HepG2 (cell line): ENCODE results near the gene ANKRD11. TPM values are rescaled to one million over a fixed set of nuclear protein-coding genes. Genes with fewer than 3 reads are reported as not detected.

ENCODE experiments used
- ATAC-seq: fragments of 200-7000 bp; cut with Tn5 transposase; 3 replicates; pipeline ENCODE4 v1.9.1; 2020; ENCODE audit warnings: mild to moderate bottlenecking, moderate library complexity
- BruUV-seq: library from RNA; stranded (reverse); fragments of 400-500 nt; replicated peaks from 2 replicates; lab custom pipeline; 2021; lab: Mats Ljungman, UMichigan
- CTCF ChIA-PET: fragments of 300-600 bp; formaldehyde crosslinking; extraction: SDS; loops from one replicate; lab custom pipeline; 2021; ENCODE audit warnings: low total read pairs, inconsistent platforms, low intra/inter-chr PET ratio; lab: Yijun Ruan, JAX
- POLR2A ChIA-PET: fragments of 350-600 bp; sonication (Branson Sonifier 250); formaldehyde crosslinking; loops from one replicate; lab custom pipeline; 2020; ENCODE audit warnings: antibody characterized with exemption, inconsistent platforms; lab: Yijun Ruan, JAX
- DNase-seq: peaks from one replicate; pipeline ENCODE4 v3.0.0-alpha.2; 2015; ENCODE audit warnings: low spot score
- FAIRE-seq: peaks from 3 replicates; lab custom pipeline; 2011; peaks lifted over from hg19 to GRCh38; lab: Jason Lieb, UNC
- H2AFZ ChIP-seq: one replicate; pipeline ENCODE4 v1.6.1; 2011; ENCODE audit warnings: low read length, inconsistent platforms
- H3K27ac ChIP-seq: fragments of 300-600 bp; 3 replicates; pipeline ENCODE4 v1.8.0; 2011; ENCODE audit warnings: mixed run types, mild to moderate bottlenecking, mixed read lengths, low read length, inconsistent platforms; ENCODE audit not compliant: insufficient read depth; ENCODE audit errors: extremely low read length
- H3K27me3 ChIP-seq, 2 experiments: fragments of 200-600 bp in 1 of 2; 2 replicates in 1 of 2; 3 replicates in 1 of 2; pipeline versions ENCODE4 v1.6.0 to v1.8.0; 2011; ENCODE audit warnings: low read length in 2 of 2, mild to moderate bottlenecking in 2 of 2, moderate library complexity in 2 of 2, inconsistent platforms in 1 of 2; ENCODE audit not compliant: insufficient read depth in 2 of 2, control insufficient read depth in 1 of 2
- H3K36me3 ChIP-seq, 2 experiments: fragments of 200-600 bp in 1 of 2; replicated peaks in 1 of 2; 2 replicates in 1 of 2; 3 replicates in 1 of 2; pipeline versions ENCODE4 v1.5.1 to v1.8.0; 2011; ENCODE audit warnings: low read length in 2 of 2, inconsistent platforms in 1 of 2; ENCODE audit not compliant: insufficient read depth in 2 of 2, control insufficient read depth in 1 of 2
- H3K4me1 ChIP-seq: 2 replicates; pipeline ENCODE4 v1.5.1; 2012; ENCODE audit warnings: low read length, inconsistent platforms; ENCODE audit not compliant: insufficient read depth
- H3K4me2 ChIP-seq: 2 replicates; pipeline ENCODE4 v1.6.0; 2011; ENCODE audit warnings: low read depth, low read length, inconsistent platforms
- H3K4me3 ChIP-seq, 3 experiments: fragments of 200-600 bp in 1 of 3; sonication (generic), shearing (Covaris generic) in 1 of 3; replicated peaks in 1 of 3; 2 replicates each; pipeline ENCODE4 v1.5.1; 2011 to 2016; ENCODE audit warnings: low read length in 3 of 3, inconsistent platforms in 2 of 3, low read depth in 2 of 3, mild to moderate bottlenecking in 2 of 3, control low read depth in 1 of 3, mixed read lengths in 1 of 3; ENCODE audit not compliant: insufficient read depth in 1 of 3
- H3K79me2 ChIP-seq: one replicate; pipeline ENCODE4 v1.6.1; 2011; ENCODE audit warnings: low read length, inconsistent platforms; ENCODE audit not compliant: insufficient read depth
- H3K9ac ChIP-seq: 2 replicates; pipeline ENCODE4 v1.6.0; 2011; ENCODE audit warnings: mild to moderate bottlenecking, low read depth, low read length, inconsistent platforms; ENCODE audit not compliant: insufficient read depth
- H3K9me3 ChIP-seq: 2 replicates; pipeline ENCODE4 v1.5.1; 2012; ENCODE audit warnings: mild to moderate bottlenecking, low read length
- H4K20me1 ChIP-seq: 2 replicates; pipeline ENCODE4 v1.6.0; 2011; ENCODE audit warnings: inconsistent platforms, mild to moderate bottlenecking, low read length, moderate library complexity; ENCODE audit not compliant: insufficient read depth
- CEBPB ChIP-seq: IDR thresholded peaks from 2 replicates; pipeline ENCODE4 v1.6.1; 2011; ENCODE audit warnings: low read depth, low read length, improper control_type of control experiment, borderline replicate concordance
- CHD4 ChIP-seq: fragments of 200-600 bp; sonication (generic); IDR thresholded peaks from 2 replicates; pipeline ENCODE4 v1.7.0; 2017; ENCODE audit warnings: mild to moderate bottlenecking, low read length, borderline replicate concordance
- HNF4A ChIP-seq: sonication (generic); formaldehyde crosslinking; IDR thresholded peaks from 2 replicates; pipeline ENCODE4 v1.4.0; 2020; ENCODE audit warnings: missing genetic modification reagents
- HOXA5 ChIP-seq: sonication (generic); formaldehyde crosslinking; IDR thresholded peaks from 2 replicates; pipeline ENCODE4 v1.4.0; 2020; ENCODE audit warnings: missing genetic modification reagents
- KAT2B ChIP-seq: fragments of 150-350 bp; IDR thresholded peaks from 2 replicates; pipeline ENCODE4 v1.6.1; 2014; ENCODE audit warnings: low read depth, low read length, borderline replicate concordance
- KAT8 ChIP-seq: IDR thresholded peaks from 2 replicates; pipeline ENCODE4 v1.6.1; 2016; ENCODE audit warnings: missing genetic modification reagents, missing compliant biosample characterization
- KDM1A ChIP-seq: IDR thresholded peaks from 2 replicates; pipeline ENCODE4 v1.6.1; 2016; ENCODE audit warnings: missing compliant biosample characterization
- KMT2A ChIP-seq: sonication (generic); formaldehyde crosslinking; IDR thresholded peaks from 2 replicates; pipeline ENCODE4 v1.4.0; 2020; ENCODE audit warnings: missing genetic modification reagents
- MTA1 ChIP-seq: sonication (generic); formaldehyde crosslinking; IDR thresholded peaks from 2 replicates; pipeline ENCODE4 v1.4.0; 2020; ENCODE audit warnings: missing genetic modification reagents, mild to moderate bottlenecking, borderline replicate concordance
- NCOR1 ChIP-seq: fragments of 200-600 bp; sonication (generic); IDR thresholded peaks from 2 replicates; pipeline ENCODE4 v1.7.0; 2017; ENCODE audit warnings: antibody characterized with exemption, low read length, borderline replicate concordance
- SCMH1 ChIP-seq: sonication (generic); formaldehyde crosslinking; IDR thresholded peaks from 2 replicates; pipeline ENCODE4 v1.9.0; 2021; ENCODE audit warnings: missing genetic modification reagents, mild to moderate bottlenecking, borderline replicate concordance
- ZMYM3 ChIP-seq: sonication (generic); formaldehyde crosslinking; IDR thresholded peaks from 2 replicates; pipeline ENCODE4 v1.5.1; 2020; ENCODE audit warnings: mild to moderate bottlenecking, missing genetic modification reagents
- ZNF101 ChIP-seq: sonication (generic); formaldehyde crosslinking; IDR thresholded peaks from 2 replicates; pipeline ENCODE4 v1.4.0; 2020; ENCODE audit warnings: mild to moderate bottlenecking, low read depth, missing genetic modification reagents, borderline replicate concordance
- ZNF121 ChIP-seq: sonication (generic); formaldehyde crosslinking; IDR thresholded peaks from 2 replicates; pipeline ENCODE4 v1.5.0; 2020; ENCODE audit warnings: mild to moderate bottlenecking, missing genetic modification reagents
- ZNF614 ChIP-seq: IDR thresholded peaks from 2 replicates; pipeline ENCODE4 v1.6.1; 2018; ENCODE audit warnings: missing biosample characterization, missing genetic modification reagents, inconsistent platforms, borderline replicate concordance
- ZNF616 ChIP-seq: sonication (generic); formaldehyde crosslinking; IDR thresholded peaks from 2 replicates; pipeline ENCODE4 v1.5.0; 2020; ENCODE audit warnings: low read depth, mild to moderate bottlenecking, missing genetic modification reagents
- WGBS: methylation state at CpG from one replicate; pipeline ENCODE4 v1.1.6; 2017; ENCODE audit warnings: low lambda C conversion rate; 5-methylcytosine and 5-hydroxymethylcytosine counted together
- in situ Hi-C: cut with HindIII; loops from 2 replicates; pipeline ENCODE4 v1.10.0; 2017; ENCODE audit warnings: low pct_unique_long_range_greater_than_20kb; ENCODE audit not compliant: extremely low pct_ligation_motif_present
- intact Hi-C: fragments of 100-400 bp; cut with micrococcal nuclease; formaldehyde crosslinking; loops from one replicate; pipeline ENCODE4 v1.10.0; 2022; ENCODE audit not compliant: unreplicated experiment
- polyA plus RNA-seq, 8 experiments: library from polyadenylated mRNA; depleted of rRNA in 3 of 8; stranded (reverse) in 7 of 8; unstranded in 1 of 8; fragments of >200 nt; fragmentation: Illumina TruSeq in 4 of 8; extraction: Trizol in 4 of 8; gene quantifications; 2 replicates each; pipeline versions ENCODE4 v1.2.1 to v1.2.3, GENCODE V29; 2011 to 2016; ENCODE audit warnings: low read depth in 4 of 8, missing spikeins in 1 of 8, mixed read lengths in 1 of 8; ENCODE audit not compliant: insufficient read depth in 1 of 8
- total RNA-seq, 5 experiments: library from RNA; depleted of rRNA; stranded (reverse); fragments of >200 nt; fragmentation: Illumina TruSeq; extraction: Trizol; gene quantifications; 2 replicates each; pipeline ENCODE4 v1.2.3, GENCODE V29; 2016; ENCODE audit warnings: low read depth in 1 of 5
- TF ChIP-seq, protein P1 (sequence below): fragments of 450-650 bp; IDR thresholded peaks from 2 replicates; pipeline ENCODE4 v1.6.1; 2016
- TF ChIP-seq, protein P2 (sequence below): sonication (generic); formaldehyde crosslinking; IDR thresholded peaks from 2 replicates; pipeline ENCODE4 v1.9.0; 2021; ENCODE audit warnings: missing genetic modification reagents, borderline replicate concordance
- TF ChIP-seq, protein P3 (sequence below): sonication (generic); formaldehyde crosslinking; IDR thresholded peaks from 2 replicates; pipeline ENCODE4 v1.5.0; 2020; ENCODE audit warnings: mild to moderate bottlenecking, missing genetic modification reagents

The ANKRD11 gene
- total and polyA plus RNA-seq, 2 of the 13 experiments (the other 11 are each of a cell fraction or from before 2014, with no cell fraction given) = 21.4 to 38.4 TPM

DNA sequence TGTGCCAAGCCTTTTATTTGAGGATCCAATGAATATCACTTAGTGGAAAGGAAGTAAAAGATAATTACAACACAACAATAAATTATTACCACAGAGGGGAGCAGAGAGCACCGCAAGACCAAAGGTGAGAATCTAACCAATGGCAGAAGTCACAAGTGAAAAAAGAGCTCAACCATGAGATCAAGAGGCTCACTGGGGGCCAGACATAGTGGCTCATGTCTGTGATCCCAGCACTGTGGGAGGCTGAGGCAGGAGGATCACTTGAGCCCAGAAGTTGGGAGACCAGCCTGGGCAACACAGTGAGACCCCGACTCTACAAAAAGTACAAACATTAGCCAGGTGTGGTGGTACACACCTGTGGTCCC, 17.7 kb downstream of the ANKRD11 start:
- Histone ChIP-seq H3K9ac (no peak overlapping the region), H3K27ac (peak overlapping the region; percentile 43), H3K4me3 (no peak overlapping the region), H3K36me3 (peaks cover 3 to 20% of the 10 kb centered on the region in 2 experiments; a peak in 4 of 5 replicates), H3K9me3 (no peaks in the 10 kb centered on the region), H2AFZ (no peak overlapping the region), H3K4me2 (no peak overlapping the region), H3K79me2 (peaks cover 95% of the 10 kb centered on the region), H3K4me1 (peaks cover 58% of the 10 kb centered on the region), H3K27me3 (no peaks in the 10 kb centered on the region), H4K20me1 (peaks cover 96% of the 10 kb centered on the region)
- in situ Hi-C loops (no loop called here), intact Hi-C loops (no loop called here)
- ChIA-PET CTCF (no interaction called here), POLR2A (interaction anchor here (0.9 kb wide), 2 partner anchors 16 to 17 kb away, joined by 4 read pairs; no protein-coding TSS in a partner anchor)
- peak; percentile 51 for DNase-seq
- 71% methylated on average over 2 of the region's 2 CpGs for WGBS
- no TSS peak for BruUV-seq
- peak; percentile 60 for ATAC-seq
- FAIRE-seq = no peak
- TF ChIP-seq ZNF616 (CRISPR knock-in tag) = no peak
- TF ChIP-seq KMT2A (CRISPR knock-in tag) = no peak
- TF ChIP-seq ZNF121 (CRISPR knock-in tag) = peak; percentile 91
- TF ChIP-seq CEBPB = peak; percentile 68
- TF ChIP-seq, protein P1, sequence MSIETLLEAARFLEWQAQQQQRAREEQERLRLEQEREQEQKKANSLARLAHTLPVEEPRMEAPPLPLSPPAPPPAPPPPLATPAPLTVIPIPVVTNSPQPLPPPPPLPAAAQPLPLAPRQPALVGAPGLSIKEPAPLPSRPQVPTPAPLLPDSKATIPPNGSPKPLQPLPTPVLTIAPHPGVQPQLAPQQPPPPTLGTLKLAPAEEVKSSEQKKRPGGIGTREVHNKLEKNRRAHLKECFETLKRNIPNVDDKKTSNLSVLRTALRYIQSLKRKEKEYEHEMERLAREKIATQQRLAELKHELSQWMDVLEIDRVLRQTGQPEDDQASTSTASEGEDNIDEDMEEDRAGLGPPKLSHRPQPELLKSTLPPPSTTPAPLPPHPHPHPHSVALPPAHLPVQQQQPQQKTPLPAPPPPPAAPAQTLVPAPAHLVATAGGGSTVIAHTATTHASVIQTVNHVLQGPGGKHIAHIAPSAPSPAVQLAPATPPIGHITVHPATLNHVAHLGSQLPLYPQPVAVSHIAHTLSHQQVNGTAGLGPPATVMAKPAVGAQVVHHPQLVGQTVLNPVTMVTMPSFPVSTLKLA = no peak
- no peak for TF ChIP-seq KAT2B
- TF ChIP-seq SCMH1 (CRISPR knock-in tag) = no peak
- peak; percentile 57; the same call in 1 of the 2 replicates for TF ChIP-seq ZMYM3 (CRISPR knock-in tag)
- TF ChIP-seq NCOR1 = peak; percentile 76
- no peak for TF ChIP-seq ZNF101 (CRISPR knock-in tag)
- TF ChIP-seq KDM1A (CRISPR knock-in tag) = 0 out of 2 replicates have a peak, but pooled peaks have one; percentile 30
- TF ChIP-seq HNF4A (CRISPR knock-in tag) = 0 out of 2 replicates have a peak, but pooled peaks have one; percentile 46
- TF ChIP-seq CHD4 = no peak
- TF ChIP-seq, protein P2, sequence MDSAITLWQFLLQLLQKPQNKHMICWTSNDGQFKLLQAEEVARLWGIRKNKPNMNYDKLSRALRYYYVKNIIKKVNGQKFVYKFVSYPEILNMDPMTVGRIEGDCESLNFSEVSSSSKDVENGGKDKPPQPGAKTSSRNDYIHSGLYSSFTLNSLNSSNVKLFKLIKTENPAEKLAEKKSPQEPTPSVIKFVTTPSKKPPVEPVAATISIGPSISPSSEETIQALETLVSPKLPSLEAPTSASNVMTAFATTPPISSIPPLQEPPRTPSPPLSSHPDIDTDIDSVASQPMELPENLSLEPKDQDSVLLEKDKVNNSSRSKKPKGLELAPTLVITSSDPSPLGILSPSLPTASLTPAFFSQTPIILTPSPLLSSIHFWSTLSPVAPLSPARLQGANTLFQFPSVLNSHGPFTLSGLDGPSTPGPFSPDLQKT (CRISPR knock-in tag) = no peak
- TF ChIP-seq ZNF614 (CRISPR knock-in tag) = peak; percentile 88; the same call in 1 of the 2 replicates
- 0 out of 2 replicates have a peak, but pooled peaks have one; percentile 22 for TF ChIP-seq KAT8 (CRISPR knock-in tag)
- TF ChIP-seq MTA1 = no peak
- no peak for TF ChIP-seq HOXA5 (CRISPR knock-in tag)
- TF ChIP-seq, protein P3, sequence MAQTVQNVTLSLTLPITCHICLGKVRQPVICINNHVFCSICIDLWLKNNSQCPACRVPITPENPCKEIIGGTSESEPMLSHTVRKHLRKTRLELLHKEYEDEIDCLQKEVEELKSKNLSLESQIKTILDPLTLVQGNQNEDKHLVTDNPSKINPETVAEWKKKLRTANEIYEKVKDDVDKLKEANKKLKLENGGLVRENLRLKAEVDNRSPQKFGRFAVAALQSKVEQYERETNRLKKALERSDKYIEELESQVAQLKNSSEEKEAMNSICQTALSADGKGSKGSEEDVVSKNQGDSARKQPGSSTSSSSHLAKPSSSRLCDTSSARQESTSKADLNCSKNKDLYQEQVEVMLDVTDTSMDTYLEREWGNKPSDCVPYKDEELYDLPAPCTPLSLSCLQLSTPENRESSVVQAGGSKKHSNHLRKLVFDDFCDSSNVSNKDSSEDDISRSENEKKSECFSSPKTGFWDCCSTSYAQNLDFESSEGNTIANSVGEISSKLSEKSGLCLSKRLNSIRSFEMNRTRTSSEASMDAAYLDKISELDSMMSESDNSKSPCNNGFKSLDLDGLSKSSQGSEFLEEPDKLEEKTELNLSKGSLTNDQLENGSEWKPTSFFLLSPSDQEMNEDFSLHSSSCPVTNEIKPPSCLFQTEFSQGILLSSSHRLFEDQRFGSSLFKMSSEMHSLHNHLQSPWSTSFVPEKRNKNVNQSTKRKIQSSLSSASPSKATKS (CRISPR knock-in tag) = no peak
